ENCODE results near the gene MRPL9.
"Not testable (repeated sequence)": the region's sequence is repeated elsewhere in the genome, so short reads cannot be mapped to it uniquely, and the experiment has no call there.

Gene MRPL9

DNA sequence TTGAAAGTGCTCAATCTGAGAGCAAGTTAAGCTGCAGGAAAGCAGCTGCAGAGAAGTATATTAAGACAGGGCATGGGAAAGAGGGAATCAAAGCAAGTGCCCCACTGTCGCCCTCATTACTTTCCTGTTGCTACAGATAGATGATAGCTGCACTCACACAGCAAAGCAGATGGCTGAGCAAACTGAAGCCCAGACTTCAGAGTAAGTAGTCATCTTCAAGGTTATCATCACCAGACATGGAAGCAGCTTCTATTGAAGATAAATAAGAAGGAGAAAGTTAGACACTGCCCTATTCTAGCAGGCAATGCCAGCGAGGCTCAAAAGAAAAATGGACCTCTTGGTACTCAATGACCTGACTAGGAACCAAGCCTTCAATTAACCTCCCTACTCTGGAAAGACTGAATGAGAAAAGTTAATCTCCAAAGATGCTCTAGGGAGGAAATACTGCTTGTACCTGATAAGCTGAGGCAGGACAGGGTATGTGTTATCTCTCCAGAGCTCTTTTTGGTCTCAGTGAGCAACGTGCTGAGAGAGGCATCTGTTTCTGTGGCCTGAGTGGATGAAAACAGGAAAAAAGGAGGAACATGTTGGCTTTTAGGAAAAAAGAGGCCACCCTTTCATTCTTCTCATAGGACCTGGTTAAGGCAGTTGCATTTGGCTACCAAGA, 11.1 kb upstream of the MRPL9 start:
- Mint-ChIP-seq H3K36me3 (ENCODE audit: low read depth) (peaks cover 41% of the 10 kb centered on the region), H3K27ac (no peak overlapping the region), H3K27me3 (no peaks in the 10 kb centered on the region), H3K9me3 (no peaks in the 10 kb centered on the region), H3K4me1 (ENCODE audit: low read depth) (no peaks in the 10 kb centered on the region), H3K4me3 (no peak overlapping the region)
- no peak for DNase-seq

DNA sequence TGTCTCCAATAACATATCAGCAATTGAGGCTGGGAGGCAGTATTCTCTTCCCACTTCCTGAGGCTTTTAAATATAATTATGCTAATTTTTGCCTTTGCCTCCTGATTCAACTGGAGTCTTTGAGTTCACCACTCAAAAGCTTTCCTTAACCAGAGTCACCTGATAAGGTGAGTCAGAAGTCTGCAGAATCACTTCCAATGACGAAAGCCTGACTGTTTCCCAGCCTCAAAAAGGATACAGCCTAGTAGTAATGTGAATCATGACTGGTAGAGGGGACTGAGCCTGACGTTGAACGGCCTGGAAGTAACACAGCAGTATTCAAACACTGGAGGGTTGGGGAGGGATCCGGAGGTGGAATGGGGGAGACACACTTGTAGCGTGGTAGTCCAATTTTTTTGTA, 10.4 kb upstream of the MRPL9 start:
- DNase-seq: no peak
- Mint-ChIP-seq H3K9me3 (no peaks in the 10 kb centered on the region), H3K36me3 (ENCODE audit: low read depth) (peaks cover 35% of the 10 kb centered on the region), H3K4me1 (ENCODE audit: low read depth) (no peaks in the 10 kb centered on the region), H3K4me3 (no peak overlapping the region), H3K27ac (no peak overlapping the region), H3K27me3 (no peaks in the 10 kb centered on the region)

DNA sequence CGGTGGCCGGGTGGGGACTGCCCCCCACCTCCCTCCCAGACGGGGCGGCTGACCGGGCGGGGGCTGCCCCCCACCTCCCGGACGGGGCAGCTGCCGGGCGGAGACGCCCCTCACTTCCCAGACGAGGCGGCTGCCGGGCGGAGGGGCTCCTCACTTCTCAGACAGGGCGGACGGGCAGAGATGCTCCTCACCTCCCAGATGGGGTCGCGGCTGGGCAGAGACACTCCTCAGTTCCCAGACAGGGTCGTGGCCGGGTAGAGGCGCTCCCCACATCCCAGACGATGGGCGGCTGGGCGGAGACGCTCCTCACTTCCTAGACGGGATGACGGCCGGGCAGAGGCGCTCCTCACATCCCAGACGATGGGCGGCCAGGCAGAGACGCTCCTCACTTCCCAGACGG, 6.0 kb upstream of the MRPL9 start:
- not testable (repeated sequence) for DNase-seq; H3K9me3 Mint-ChIP-seq; H3K4me3 Mint-ChIP-seq; H3K27ac Mint-ChIP-seq; H3K36me3 Mint-ChIP-seq (ENCODE audit: low read depth); H3K27me3 Mint-ChIP-seq; H3K4me1 Mint-ChIP-seq (ENCODE audit: low read depth)

DNA sequence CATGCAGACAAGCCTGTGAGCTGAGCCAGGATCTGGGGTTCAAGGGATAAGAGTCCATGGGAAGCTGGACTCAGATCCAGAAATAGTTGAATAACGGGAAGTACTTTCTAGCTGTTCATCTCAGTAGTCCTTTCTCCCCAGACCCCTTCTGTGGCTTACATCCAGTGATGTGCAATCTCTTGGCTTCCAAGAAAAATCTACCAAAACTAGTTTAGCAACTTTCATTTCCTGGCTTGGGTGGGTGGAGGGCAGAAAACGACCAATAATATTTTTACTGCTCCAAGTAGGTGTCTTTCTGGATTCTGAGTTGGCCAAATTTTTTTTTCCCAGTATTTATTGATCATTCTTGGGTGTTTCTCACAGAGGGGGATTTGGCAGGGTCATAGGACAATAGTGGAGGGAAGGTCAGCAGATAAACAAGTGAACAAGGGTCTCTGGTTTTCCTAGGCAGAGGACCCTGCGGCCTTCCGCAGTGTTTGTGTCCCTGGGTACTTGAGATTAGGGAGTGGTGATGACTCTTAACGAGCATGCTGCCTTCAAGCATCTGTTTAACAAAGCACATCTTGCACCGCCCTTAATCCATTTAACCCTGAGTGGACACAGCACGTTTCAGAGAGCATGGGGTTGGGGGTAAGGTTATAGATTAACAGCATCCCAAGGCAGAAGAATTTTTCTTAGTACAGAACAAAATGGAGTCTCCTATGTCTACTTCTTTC, 5.2 kb upstream of the MRPL9 start:
- not testable (repeated sequence) for DNase-seq; H3K27ac Mint-ChIP-seq; H3K27me3 Mint-ChIP-seq; H3K36me3 Mint-ChIP-seq (ENCODE audit: low read depth); H3K4me3 Mint-ChIP-seq; H3K9me3 Mint-ChIP-seq
- H3K4me1 Mint-ChIP-seq (ENCODE audit: low read depth): peaks cover 13% of the 10 kb centered on the region

DNA sequence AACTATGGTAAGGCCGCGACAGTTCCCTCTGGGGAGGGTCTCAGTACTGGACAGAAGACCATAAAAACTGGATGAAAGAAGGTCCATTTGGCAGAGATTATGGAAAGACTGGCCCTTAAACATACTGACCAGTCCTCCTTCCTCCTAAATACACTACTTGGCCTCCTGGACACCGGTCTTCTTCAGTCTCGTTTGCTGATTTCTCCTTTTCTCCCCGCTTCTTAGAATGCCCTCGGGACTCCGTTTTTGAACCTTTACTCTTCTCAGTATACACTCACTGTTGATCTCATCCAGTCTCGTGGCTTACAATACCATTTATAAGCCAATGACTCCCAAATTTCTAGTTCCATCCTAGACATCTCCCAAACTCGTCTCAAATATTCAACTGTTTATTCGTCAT, 694 bp upstream of the MRPL9 start:
- Mint-ChIP-seq H3K27me3 (no peaks in the 10 kb centered on the region), H3K4me1 (ENCODE audit: low read depth) (peaks cover 29% of the 10 kb centered on the region), H3K9me3 (no peaks in the 10 kb centered on the region), H3K4me3 (peak overlapping the region; percentile 94), H3K27ac (peak overlapping the region; percentile 91), H3K36me3 (ENCODE audit: low read depth) (peaks cover 47% of the 10 kb centered on the region)
- no peak for DNase-seq

DNA sequence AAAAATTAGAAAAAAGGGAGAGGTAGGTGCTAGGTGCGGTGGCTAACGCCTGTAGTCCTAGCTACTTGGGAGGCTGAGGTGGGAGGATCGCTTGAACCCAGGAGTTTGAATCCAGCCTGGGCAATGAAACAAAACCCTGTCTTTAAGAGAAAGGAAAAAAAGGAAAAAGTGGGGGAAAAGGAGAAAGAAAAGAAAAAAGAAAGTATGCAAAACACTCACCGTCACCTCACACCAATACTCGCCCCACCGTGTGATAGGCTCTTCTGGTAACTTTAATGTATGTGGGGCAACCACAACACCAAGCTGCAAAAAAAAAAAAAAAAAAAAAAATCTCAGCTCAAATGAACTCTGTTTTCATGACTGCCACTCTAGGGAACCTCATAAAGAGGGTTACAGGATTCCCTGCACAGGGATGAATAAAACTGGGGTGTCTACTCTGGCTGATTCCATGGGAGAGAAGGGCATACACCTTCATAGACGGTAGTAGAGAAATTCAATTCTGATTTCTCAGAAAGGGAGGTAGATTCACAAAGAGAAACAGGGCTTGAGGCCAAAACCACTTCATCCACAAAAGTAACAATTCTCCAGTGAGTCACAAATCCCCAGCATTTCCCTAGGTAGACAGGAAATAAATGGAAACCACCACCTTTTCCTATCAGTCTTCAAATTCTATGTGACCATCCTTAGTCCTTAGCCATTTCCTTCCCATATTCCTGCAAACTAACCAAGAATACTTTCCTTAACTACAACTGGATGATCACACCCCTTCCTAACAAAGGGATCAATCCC, 2.5 kb downstream of the MRPL9 start:
- H3K36me3 Mint-ChIP-seq (ENCODE audit: low read depth): peaks cover 76% of the 10 kb centered on the region
- H3K27ac Mint-ChIP-seq: peak overlapping the region; percentile 91
- no peaks in the 10 kb centered on the region for H3K27me3 Mint-ChIP-seq
- no peak for DNase-seq
- H3K4me1 Mint-ChIP-seq (ENCODE audit: low read depth): peaks cover 40% of the 10 kb centered on the region
- H3K4me3 Mint-ChIP-seq: no peak overlapping the region
- H3K9me3 Mint-ChIP-seq: no peaks in the 10 kb centered on the region

DNA sequence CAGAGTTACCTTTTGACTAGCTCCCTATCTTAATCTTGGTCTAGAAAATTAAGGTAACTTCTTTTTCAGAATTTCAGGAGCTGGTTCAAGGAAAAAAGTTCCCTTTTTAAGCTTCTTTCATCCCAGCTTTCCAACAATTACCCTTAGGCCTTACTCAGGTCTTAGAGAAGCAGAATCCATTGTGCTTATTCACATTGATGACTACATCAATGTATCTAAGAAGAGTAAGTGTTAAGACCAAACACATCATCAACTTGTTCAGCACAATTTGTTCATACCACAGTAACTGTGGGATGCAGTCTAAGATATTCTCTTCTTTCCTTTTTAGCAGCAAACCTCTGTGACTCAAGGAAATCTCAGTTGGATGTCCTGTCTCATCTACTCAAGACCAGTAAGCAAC, 4.1 kb downstream of the MRPL9 start:
- Mint-ChIP-seq H3K4me3 (no peak overlapping the region), H3K9me3 (no peaks in the 10 kb centered on the region), H3K27me3 (no peaks in the 10 kb centered on the region), H3K36me3 (ENCODE audit: low read depth) (peaks cover 87% of the 10 kb centered on the region), H3K27ac (peak overlapping the region; percentile 51), H3K4me1 (ENCODE audit: low read depth) (peaks cover 36% of the 10 kb centered on the region)
- no peak for DNase-seq

DNA sequence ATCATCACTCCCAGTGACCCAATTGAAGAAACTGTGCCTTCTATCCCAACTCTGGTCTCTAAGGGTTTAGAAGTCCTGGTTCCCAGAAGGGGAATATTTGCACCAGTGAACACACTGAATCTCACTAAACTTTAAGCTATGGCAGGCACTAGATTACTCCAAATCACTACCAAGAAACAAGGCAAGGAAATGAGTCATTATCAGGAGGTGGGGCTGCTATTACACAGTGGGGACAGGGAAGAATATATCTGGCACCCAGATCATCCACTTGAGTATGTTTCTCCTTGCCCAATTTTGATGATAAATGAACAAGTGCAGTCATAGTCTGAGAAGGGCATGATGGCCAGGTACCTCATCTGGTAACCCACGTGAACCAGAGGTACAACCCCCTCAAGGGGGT, 7.0 kb downstream of the MRPL9 start:
- Mint-ChIP-seq H3K27me3 (peaks cover 4% of the 10 kb centered on the region), H3K36me3 (ENCODE audit: low read depth) (peaks cover 68% of the 10 kb centered on the region), H3K4me3 (no peak overlapping the region), H3K9me3 (no peaks in the 10 kb centered on the region), H3K27ac (peak overlapping the region; percentile 72), H3K4me1 (ENCODE audit: low read depth) (peaks cover 18% of the 10 kb centered on the region)
- DNase-seq: no peak

DNA sequence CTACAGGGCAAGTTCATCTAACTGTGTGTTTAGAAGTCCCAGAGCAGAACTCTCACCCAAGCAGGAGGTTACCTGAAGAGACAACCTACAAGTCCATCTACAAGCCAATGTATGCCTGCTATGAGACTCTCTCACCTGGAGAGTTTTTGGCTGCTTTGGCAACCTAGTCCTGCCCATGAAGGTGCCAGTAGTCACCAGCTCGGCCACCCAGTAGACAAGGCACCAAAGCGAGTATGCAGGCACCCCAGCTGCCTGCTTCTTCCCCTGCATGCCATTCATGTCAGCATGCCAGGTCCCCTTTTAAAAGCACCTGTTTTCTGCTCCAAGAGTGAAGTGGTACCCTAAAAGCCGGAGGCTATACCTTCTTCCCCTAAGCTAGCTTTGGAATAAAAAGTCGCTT, 21.8 kb downstream of the MRPL9 start:
- Mint-ChIP-seq H3K4me1 (ENCODE audit: low read depth) (peaks cover 2% of the 10 kb centered on the region), H3K9me3 (peaks cover 11% of the 10 kb centered on the region), H3K4me3 (no peak overlapping the region), H3K27me3 (no peaks in the 10 kb centered on the region), H3K27ac (no peak overlapping the region), H3K36me3 (ENCODE audit: low read depth) (no peaks in the 10 kb centered on the region)
- DNase-seq: no peak

DNA sequence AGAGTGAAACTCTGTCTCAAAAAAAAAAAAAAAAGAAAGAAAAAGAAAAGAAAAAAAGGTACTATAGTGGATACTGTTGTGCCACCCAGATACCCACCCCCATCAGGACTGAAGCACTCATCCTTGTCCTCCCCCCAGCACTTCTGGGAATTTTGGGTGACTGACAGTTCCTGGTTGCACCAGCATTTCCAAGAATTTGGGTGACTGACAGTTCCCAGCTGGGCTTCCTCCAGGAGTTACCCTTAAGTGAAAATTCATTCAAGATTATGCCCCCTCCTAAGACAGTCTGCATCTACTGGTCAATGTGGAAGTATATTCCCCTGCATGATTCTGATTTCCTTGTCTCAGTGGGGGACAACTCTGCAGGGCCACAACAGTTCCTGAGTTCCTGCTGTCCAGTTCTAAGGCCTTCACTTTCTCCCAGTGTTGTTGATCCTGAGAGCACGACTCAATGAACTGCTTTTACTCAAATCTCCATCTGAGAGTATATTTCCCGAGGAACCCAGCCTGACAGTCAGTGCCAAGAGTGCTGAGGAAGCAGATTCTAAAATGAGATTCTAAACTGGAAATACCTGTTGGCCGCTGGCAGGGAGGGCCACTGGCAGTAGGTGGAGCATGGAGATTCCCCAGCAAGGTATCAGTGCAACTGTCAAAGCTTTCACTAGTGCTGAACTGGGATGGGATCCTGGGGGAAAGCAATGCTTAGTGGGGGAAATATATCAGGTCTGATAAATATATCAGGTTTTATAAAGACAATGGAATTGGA, 23.5 kb downstream of the MRPL9 start:
- no peaks in the 10 kb centered on the region for H3K36me3 Mint-ChIP-seq (ENCODE audit: low read depth)
- peaks cover 11% of the 10 kb centered on the region for H3K9me3 Mint-ChIP-seq
- H3K4me3 Mint-ChIP-seq: no peak overlapping the region
- no peak for DNase-seq
- H3K27ac Mint-ChIP-seq: no peak overlapping the region
- H3K4me1 Mint-ChIP-seq (ENCODE audit: low read depth): peaks cover 2% of the 10 kb centered on the region
- H3K27me3 Mint-ChIP-seq: no peaks in the 10 kb centered on the region

DNA sequence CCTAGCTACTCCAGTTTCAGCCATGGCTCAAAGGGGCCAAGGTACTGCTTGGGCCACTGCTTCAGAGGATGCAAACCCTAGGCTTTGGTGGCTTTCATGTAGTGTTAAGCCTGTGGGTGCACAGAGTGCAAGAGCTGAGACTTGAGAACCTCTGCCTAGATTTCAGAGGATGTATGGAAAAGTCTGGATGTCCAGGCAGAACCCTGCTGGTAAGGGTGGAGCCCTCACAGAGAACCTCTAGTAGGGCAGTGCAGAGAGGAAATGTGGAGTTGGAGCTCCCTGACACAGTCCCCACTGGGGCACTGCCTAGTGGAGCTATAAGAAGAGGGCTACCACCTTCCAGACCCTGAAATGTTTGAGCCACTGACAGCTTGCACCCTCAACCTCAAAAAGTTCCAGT, 25.8 kb downstream of the MRPL9 start:
- Mint-ChIP-seq H3K9me3 (peaks cover 11% of the 10 kb centered on the region), H3K27ac (no peak overlapping the region), H3K4me3 (no peak overlapping the region), H3K27me3 (peaks cover 6% of the 10 kb centered on the region), H3K36me3 (ENCODE audit: low read depth) (no peaks in the 10 kb centered on the region), H3K4me1 (ENCODE audit: low read depth) (peaks cover 2% of the 10 kb centered on the region)
- no peak for DNase-seq

DNA sequence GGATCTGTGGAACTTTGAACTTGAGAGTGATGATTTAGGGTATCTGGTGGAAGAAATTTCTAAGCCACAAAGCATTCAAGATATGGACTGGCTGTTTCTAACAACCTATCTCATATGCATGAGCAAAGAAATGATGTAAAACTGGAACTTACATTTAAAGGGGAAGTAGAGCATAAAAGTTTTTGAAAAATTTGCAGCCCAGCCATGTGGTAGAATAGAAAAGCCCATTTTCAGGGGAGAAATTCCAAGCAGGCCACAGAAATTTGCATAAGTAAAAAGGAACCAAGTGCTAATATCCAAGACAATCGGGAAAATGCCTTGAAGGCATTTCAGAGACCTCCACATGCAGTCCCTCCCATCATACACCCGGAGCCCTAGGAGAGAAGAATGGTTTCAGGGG, 26.3 kb downstream of the MRPL9 start:
- DNase-seq: no peak
- Mint-ChIP-seq H3K27me3 (peaks cover 8% of the 10 kb centered on the region), H3K27ac (no peak overlapping the region), H3K4me1 (ENCODE audit: low read depth) (peaks cover 2% of the 10 kb centered on the region), H3K36me3 (ENCODE audit: low read depth) (no peaks in the 10 kb centered on the region), H3K4me3 (no peak overlapping the region), H3K9me3 (peaks cover 11% of the 10 kb centered on the region)

DNA sequence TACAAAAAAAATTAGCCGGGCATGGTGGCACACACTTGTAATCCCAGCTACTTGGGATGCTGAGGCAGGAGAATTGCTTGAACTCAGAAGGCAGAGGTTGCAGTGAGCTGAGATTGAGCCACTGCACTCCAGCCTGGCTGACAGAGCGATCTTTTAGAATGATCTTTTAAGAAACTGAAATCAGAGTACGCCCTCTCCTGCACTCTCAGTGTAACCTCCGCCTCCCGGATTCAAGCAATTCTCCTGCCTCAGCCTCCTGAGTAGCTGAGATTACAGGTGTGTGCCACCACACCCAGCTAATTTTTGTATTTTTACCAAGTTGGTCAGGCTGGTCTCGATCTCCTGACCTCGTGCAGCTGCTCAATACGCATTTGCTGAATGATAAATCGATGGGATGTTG, 29.3 kb downstream of the MRPL9 start:
- not testable (repeated sequence) for H3K4me1 Mint-ChIP-seq (ENCODE audit: low read depth); H3K36me3 Mint-ChIP-seq (ENCODE audit: low read depth); H3K27ac Mint-ChIP-seq; H3K4me3 Mint-ChIP-seq; DNase-seq
- peaks cover 11% of the 10 kb centered on the region for H3K9me3 Mint-ChIP-seq
- H3K27me3 Mint-ChIP-seq: peaks cover 24% of the 10 kb centered on the region

DNA sequence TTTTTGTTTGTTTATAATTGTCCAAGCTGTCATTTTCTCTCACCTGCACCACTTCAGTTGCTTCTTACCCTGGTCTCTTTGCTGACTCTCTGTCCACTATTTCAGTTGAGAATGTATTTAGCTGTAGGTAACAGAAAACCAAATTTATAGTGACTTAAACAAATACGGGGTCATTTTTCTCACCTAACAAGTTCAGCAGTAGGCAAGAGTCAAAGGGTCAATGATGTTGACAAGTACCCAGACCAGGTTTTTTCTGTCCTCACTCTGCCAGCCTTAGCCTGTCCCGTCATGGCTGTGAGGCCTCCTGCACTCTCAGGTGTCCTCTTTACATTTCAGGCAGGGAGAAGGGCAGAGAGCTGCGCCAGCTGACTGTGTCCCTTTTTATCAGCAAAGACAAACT, 30.2 kb downstream of the MRPL9 start:
- Mint-ChIP-seq H3K36me3 (ENCODE audit: low read depth) (no peaks in the 10 kb centered on the region), H3K27ac (no peak overlapping the region), H3K27me3 (peaks cover 31% of the 10 kb centered on the region), H3K4me1 (ENCODE audit: low read depth) (no peaks in the 10 kb centered on the region), H3K4me3 (no peak overlapping the region), H3K9me3 (peaks cover 6% of the 10 kb centered on the region)
- DNase-seq: no peak
